ENCODE measurements around the gene LRBA.
A peak's percentile ranks its signal among the peaks of the same experiment; 100 is the strongest.

The LRBA gene

DNA sequence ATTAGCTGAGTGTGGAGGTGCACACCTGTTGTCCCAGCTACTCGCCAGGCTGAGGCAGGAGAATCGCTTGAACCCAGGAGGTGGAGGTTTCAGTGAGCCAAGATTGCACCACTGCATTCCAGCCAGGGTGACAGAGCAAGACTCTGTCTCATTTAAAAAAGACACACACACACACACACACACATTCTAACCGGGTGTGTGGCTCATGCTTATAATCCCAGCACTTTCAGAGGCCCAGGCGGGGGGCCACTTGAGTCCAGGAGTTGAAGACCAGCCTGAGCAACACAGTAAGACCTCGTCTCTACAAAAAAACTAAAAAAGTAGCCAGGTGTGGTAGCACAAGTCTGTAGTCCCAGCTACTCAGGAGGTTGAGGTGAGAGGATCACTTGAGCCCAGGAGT is 152.3 kb downstream of the LRBA start:
- Mint-ChIP-seq H3K36me3 (peaks cover 32% of the 10 kb centered on the region), H3K27ac (no peak overlapping the region), H3K9me3 (no peaks in the 10 kb centered on the region), H3K4me1 (no peaks in the 10 kb centered on the region), H3K4me3 (no peak overlapping the region)
- no peak for ATAC-seq
- no peak for DNase-seq (ENCODE audit: low spot score in 2 of 2)

DNA sequence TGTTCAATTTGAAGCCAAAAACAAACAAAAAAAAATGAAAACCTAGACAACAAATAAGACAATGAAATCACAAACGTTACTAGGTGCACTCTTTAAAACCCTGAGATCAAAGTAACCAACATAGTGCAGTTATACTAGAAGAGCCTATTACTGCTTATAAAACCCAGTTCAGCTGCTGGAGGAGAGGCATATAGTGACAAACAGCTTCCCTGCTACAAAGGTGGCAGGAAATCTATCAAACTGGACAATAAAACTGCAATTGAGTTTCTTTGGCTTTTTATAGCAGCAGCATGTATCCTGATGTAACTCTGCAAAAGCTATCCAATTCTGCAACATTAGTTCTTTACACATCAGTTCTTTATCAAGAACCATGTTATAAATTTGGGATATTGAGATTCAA is 155.6 kb downstream of the LRBA start:
- Mint-ChIP-seq H3K36me3 (peaks cover 15% of the 10 kb centered on the region), H3K4me3 (no peak overlapping the region), H3K4me1 (no peaks in the 10 kb centered on the region), H3K27ac (no peak overlapping the region), H3K9me3 (no peaks in the 10 kb centered on the region)
- DNase-seq (ENCODE audit: low spot score in 2 of 2): no peak
- ATAC-seq: no peak

DNA sequence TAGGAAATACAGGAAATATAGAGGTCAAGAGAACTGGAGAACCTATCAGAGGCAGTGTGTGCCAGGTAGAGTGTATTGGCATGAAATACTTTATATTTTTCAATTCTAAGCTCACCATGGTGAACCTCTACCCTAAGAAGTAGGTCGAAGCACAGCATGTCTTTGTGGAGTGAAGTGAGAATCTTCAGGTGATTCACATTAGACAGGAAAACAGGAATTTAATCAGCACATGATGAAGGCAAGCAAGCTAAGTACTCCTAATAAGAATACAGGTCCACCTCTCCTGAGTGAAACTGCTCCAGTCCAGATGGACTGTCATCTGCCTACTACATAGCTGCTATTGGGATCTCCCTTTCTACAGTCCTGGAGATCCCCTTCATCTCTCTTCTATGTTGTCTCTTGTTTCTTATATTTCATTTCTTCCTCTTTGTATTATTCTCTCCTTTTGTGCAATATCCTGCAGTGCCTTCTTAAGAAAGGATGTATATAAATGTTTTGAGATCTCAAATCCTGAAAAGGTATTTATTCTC is 159.0 kb downstream of the LRBA start:
- no peaks in the 10 kb centered on the region for H3K9me3 Mint-ChIP-seq
- no peak overlapping the region for H3K4me3 Mint-ChIP-seq
- no peaks in the 10 kb centered on the region for H3K4me1 Mint-ChIP-seq
- no peak overlapping the region for H3K27ac Mint-ChIP-seq
- ATAC-seq (no peak), DNase-seq (ENCODE audit: low spot score in 2 of 2) (no peak)
- H3K36me3 Mint-ChIP-seq: peaks cover 24% of the 10 kb centered on the region

DNA sequence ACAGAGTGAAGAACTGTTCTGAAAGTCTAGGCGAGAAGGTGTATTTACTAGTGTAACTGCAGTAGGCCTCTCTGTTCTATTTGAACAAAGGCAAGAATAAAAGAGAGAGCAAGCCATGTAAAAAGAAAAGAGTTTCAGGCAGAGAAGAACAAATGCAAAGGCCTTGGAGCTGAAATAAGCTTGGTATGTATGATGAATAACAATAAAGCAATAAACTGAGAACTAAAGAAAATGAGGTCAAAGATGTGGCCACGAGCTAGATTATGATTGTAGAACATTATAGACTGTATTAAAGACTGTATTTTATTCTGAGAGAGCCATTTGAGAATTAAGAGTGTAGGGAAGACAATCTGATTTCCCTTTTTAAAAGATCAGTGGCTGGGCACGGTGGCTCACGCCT is 160.5 kb downstream of the LRBA start:
- Mint-ChIP-seq H3K9me3 (no peaks in the 10 kb centered on the region), H3K4me1 (no peaks in the 10 kb centered on the region), H3K36me3 (peaks cover 39% of the 10 kb centered on the region), H3K4me3 (no peak overlapping the region), H3K27ac (peak overlapping the region; percentile 8)
- DNase-seq (ENCODE audit: low spot score in 2 of 2) (no peak), ATAC-seq (no peak)

DNA sequence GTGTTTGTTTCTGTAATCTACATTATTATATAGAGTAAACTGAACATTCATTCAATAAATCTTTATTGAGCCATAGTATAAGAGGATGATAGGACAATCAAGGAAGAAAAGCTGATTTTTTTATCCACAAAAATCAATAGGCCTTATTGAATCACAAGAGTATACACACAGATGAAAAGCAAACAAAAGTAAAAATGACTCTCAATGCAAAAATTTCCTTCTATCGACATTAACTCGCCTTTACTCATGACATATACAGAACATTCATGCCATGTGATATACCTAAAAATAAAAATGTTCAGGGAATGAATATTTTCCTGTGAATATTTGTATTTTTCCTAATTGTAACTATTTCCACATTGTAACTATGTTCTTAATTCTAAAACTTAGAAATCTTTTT is 161.2 kb downstream of the LRBA start:
- Mint-ChIP-seq H3K9me3 (no peaks in the 10 kb centered on the region), H3K36me3 (peaks cover 46% of the 10 kb centered on the region), H3K4me1 (no peaks in the 10 kb centered on the region), H3K27ac (no peak overlapping the region), H3K4me3 (no peak overlapping the region)
- ATAC-seq: no peak
- no peak for DNase-seq (ENCODE audit: low spot score in 2 of 2)

DNA sequence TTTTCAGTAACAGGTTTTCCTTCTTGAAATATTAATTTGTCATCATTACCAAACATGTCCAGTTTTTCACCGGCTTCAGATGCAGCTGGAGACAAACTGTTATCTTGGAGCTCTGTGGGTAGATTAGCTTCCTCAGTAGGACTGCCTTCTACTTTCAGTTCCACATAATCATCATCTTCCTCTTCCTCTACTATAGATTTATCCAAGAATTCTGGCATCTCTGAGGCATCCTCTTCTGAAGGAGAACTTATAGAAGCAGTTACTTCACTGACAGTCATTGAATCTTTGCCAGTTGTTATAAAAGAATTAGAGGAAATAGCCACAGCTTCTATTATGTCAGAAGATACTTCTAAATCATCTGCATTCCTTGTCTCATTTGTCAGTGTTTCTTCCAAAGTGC is 162.9 kb downstream of the LRBA start:
- Mint-ChIP-seq H3K9me3 (no peaks in the 10 kb centered on the region), H3K27ac (peak overlapping the region; percentile 30), H3K36me3 (peaks cover 57% of the 10 kb centered on the region), H3K4me1 (no peaks in the 10 kb centered on the region), H3K4me3 (no peak overlapping the region)
- ATAC-seq (no peak), DNase-seq (ENCODE audit: low spot score in 2 of 2) (no peak)

DNA sequence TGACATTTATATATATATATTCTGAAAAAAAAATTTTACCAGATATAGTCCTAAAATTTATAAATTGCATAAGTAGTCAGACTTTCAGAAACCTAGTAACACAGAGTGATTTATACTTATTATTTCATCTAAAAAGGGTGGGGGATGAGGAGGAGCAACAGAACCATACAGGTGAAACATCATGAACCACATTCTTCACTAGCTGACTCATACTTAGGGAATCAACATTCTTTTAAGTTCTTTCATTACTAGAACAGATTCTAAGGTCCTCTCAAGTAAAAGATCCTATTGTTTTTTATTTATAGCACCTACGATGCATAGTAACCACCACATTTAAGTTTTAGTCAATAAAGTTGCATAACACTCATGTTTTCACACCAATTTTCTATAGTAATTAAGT is 166.1 kb downstream of the LRBA start:
- Mint-ChIP-seq H3K9me3 (no peaks in the 10 kb centered on the region), H3K4me1 (no peaks in the 10 kb centered on the region), H3K4me3 (no peak overlapping the region), H3K36me3 (peaks cover 75% of the 10 kb centered on the region), H3K27ac (no peak overlapping the region)
- ATAC-seq (no peak), DNase-seq (ENCODE audit: low spot score in 2 of 2) (no peak)

DNA sequence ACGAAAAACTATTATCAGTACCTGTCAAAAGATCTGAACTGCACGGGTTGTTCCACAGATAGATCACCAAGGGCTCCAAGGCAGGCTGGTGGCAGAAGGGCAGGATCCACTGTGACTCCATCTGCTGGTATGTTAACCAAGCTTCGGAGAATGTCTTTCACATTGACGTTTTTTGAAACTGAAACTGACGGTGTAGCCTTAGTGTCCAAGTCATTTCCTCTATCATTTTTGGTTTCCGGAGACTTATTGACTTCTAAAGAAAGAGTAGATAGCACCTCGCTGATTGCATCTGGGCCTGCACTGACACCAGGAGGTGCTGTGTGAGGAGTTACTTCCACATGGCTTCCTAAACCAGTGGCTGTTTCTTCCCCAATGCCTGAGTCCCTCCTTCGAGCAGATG is 186.9 kb downstream of the LRBA start:
- ATAC-seq: peak; percentile 98
- peak; percentile 18 to 70 for DNase-seq (ENCODE audit: low spot score in 2 of 2)
- peak overlapping the region; percentile 81 for H3K27ac Mint-ChIP-seq
- H3K36me3 Mint-ChIP-seq: peaks cover 40% of the 10 kb centered on the region
- H3K4me3 Mint-ChIP-seq: peak overlapping the region; percentile 3
- peaks cover 57% of the 10 kb centered on the region for H3K4me1 Mint-ChIP-seq
- no peaks in the 10 kb centered on the region for H3K9me3 Mint-ChIP-seq

DNA sequence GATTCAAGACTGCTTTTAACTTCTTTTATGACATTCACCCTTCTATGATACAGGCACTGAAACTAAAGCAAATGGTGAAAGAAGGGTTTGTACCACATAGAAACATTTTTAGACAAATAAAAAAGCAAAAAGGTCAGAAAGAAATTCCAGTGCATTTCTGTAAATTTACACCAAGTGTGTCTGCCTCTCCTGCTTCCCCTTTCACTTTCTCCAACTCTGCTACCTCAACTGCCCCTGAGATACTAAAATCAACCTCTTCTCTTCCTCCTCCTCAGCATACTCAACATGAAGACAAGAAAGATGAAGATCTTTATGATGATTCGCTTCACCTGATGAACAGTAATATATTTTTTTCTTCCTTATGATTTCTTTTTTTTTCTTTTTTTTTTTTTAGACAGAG is 187.9 kb downstream of the LRBA start:
- no peaks in the 10 kb centered on the region for H3K9me3 Mint-ChIP-seq
- no peak for DNase-seq (ENCODE audit: low spot score in 2 of 2)
- H3K4me1 Mint-ChIP-seq: peaks cover 60% of the 10 kb centered on the region
- peaks cover 40% of the 10 kb centered on the region for H3K36me3 Mint-ChIP-seq
- peak overlapping the region; percentile 3 for H3K4me3 Mint-ChIP-seq
- peak overlapping the region; percentile 81 for H3K27ac Mint-ChIP-seq
- no peak for ATAC-seq

DNA sequence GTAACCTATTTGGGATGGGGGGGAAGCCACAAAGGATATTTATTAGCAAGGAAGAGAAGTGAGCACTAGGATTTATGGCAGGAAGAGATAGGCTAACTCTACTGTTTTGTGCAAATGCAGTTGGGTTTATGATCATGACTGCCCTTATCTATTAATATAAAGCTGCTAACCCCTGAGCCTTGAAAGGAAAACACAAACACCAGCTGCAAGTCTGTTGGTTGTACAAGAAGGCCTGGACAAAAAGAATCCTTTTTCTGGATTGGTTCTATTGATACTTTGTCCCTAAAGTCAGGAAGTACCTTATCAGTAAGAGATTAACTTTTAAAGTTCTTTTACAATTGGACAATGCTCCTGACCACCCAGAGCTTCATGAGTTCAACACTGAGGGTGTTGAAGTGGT is 188.8 kb downstream of the LRBA start:
- peaks cover 60% of the 10 kb centered on the region for H3K4me1 Mint-ChIP-seq
- ATAC-seq (no peak), DNase-seq (ENCODE audit: low spot score in 2 of 2) (no peak)
- no peak overlapping the region for H3K4me3 Mint-ChIP-seq
- peak overlapping the region; percentile 45 for H3K27ac Mint-ChIP-seq
- H3K36me3 Mint-ChIP-seq: peaks cover 40% of the 10 kb centered on the region
- no peaks in the 10 kb centered on the region for H3K9me3 Mint-ChIP-seq

DNA sequence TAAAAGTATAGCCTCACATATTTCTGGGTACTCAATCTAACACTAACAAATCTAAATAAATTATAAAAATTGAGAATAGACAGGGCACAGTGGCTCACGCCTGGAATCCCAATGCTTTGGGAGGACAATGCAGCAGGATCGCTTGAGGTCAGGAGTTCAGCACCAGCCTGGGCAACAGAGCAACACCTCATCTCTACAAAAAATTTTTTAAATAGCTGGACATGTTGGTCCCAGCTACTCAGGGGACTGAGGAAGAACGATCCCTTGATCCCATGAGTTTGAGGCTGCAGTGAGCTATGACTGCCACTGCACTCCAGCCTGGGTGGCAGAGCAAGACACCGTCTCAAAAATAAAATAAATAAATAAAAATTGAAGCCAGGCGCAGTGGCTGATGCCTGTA is 192.7 kb downstream of the LRBA start:
- H3K4me1 Mint-ChIP-seq: peaks cover 50% of the 10 kb centered on the region

DNA sequence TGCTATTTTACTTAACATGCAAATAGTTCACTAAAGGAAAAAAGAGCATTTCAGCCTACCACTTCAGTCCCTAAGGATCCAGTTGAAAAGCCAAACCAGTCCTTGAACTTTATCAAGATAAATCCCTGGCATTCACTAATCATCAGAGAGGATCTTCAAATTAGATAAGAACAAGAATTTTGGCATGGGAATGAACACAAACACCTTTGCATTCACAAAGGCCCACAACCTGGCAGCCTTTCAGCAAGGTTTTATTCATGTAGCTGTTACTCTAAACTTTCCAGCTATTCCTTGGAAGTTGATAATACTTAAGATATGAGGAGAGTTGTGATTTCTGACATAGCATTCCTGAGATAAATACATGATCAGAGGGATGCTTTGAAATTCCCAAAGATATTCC is 193.4 kb downstream of the LRBA start:
- Mint-ChIP-seq H3K4me1 (peaks cover 42% of the 10 kb centered on the region), H3K9me3 (no peaks in the 10 kb centered on the region), H3K4me3 (no peak overlapping the region), H3K36me3 (peaks cover 31% of the 10 kb centered on the region), H3K27ac (no peak overlapping the region)
- ATAC-seq (no peak), DNase-seq (ENCODE audit: low spot score in 2 of 2) (no peak)

More for the DNA sequence above, 192.7 kb downstream of the LRBA start:
- H3K4me3 Mint-ChIP-seq: no peak overlapping the region
- DNase-seq (ENCODE audit: low spot score in 2 of 2) (no peak), ATAC-seq (no peak)
- H3K9me3 Mint-ChIP-seq: no peaks in the 10 kb centered on the region
- peaks cover 35% of the 10 kb centered on the region for H3K36me3 Mint-ChIP-seq
- H3K27ac Mint-ChIP-seq: no peak overlapping the region

DNA sequence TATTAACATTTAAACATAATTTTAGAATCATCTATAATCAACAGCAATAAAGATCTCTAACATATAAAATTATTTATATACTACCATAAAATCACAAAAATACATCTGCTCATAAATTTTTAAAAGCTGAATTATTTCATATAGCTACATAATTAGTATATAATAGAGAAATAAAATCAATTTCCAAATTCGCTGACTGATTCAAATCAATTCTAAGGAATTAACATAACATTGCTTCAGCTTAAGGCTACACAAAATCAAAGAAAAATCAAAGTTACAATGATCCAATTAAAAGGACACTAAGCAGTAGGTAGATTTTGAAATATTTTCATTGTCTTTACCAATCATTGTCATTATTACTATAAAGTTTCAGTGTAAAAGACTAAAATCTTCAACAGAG is 194.7 kb downstream of the LRBA start:
- H3K4me1 Mint-ChIP-seq: peaks cover 32% of the 10 kb centered on the region
- no peak overlapping the region for H3K4me3 Mint-ChIP-seq
- ATAC-seq (no peak), DNase-seq (ENCODE audit: low spot score in 2 of 2) (no peak)
- peaks cover 28% of the 10 kb centered on the region for H3K36me3 Mint-ChIP-seq
- H3K27ac Mint-ChIP-seq: no peak overlapping the region
- no peaks in the 10 kb centered on the region for H3K9me3 Mint-ChIP-seq

DNA sequence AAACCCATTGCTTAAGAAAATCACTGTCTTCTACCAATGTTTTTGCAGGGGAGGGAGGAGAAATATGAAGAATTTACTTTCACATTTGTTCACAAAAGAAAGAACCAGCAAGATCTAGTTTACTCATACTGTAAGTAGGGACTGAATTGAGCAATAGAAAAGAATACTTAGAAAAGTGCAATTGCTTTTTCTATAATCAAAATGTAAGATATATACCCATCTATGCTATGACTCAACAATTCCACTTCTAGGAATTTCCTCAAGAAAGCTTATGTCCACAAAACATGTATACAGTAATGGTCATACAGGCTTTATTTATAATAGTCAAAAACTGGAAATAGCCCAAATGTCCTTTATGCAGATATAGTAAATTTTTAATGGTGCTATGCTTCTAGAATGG is 196.4 kb downstream of the LRBA start:
- DNase-seq (ENCODE audit: low spot score in 2 of 2) (no peak), ATAC-seq (peak; percentile 95)
- Mint-ChIP-seq H3K4me1 (peaks cover 21% of the 10 kb centered on the region), H3K4me3 (no peak overlapping the region), H3K36me3 (peaks cover 28% of the 10 kb centered on the region), H3K9me3 (no peaks in the 10 kb centered on the region), H3K27ac (peak overlapping the region; percentile 14)

DNA sequence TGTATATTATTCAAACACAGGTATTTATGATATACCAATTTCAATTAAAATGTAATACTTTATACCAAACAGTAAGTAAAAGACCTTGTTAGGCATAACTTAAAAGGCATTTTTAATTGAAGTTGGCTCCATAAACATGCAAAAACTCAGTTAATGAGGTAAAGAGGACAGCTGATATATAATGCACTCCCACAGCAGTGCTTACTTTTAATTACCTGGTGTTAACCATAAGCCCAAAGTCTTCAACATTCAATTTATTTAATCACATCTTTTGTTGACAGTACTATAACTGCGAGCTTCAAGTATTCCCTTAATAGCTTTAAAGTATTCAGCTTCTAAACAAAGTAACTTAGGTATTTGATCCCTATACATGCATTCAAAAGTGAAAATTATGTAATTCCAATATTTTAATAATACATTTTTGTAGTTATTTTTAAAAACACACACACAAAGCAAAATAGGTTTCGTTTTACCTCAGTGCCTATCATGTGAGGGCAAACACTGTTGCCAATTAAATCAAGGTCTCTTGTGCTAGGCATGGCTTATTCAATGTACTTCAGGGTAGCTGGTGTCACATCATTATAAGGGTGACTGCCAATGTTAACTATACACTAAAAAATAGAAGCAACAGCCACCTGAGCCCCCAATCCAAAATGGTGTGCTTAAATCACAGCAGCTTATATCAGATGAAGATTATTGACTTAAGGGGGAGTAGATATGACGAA is 197.1 kb downstream of the LRBA start:
- H3K4me3 Mint-ChIP-seq: no peak overlapping the region
- no peak for DNase-seq (ENCODE audit: low spot score in 2 of 2)
- no peak overlapping the region for H3K27ac Mint-ChIP-seq
- H3K36me3 Mint-ChIP-seq: peaks cover 30% of the 10 kb centered on the region
- ATAC-seq: no peak
- peaks cover 14% of the 10 kb centered on the region for H3K4me1 Mint-ChIP-seq
- H3K9me3 Mint-ChIP-seq: no peaks in the 10 kb centered on the region

DNA sequence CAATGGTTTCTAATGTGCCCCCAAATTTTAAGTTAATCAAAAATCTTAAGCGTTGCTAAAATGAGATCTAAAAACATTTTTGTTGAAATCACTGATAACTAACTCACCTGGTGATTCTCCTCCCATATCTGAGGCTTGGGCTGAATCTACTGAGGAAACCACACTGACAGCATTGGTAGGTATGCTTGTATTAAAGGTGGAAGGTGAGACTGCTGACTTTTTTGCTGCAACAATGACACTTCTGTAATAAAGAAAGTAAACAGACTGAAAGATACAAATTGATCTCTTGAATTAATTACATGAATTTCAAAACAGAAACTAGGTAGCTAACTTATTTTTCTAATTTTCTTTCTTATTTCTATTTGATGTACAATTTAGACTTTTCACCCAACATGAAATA is 198.1 kb downstream of the LRBA start:
- no peak for DNase-seq (ENCODE audit: low spot score in 2 of 2)

More for the DNA sequence above, 198.1 kb downstream of the LRBA start:
- H3K4me1 Mint-ChIP-seq: peaks cover 13% of the 10 kb centered on the region
- no peak overlapping the region for H3K4me3 Mint-ChIP-seq
- no peak for ATAC-seq
- H3K27ac Mint-ChIP-seq: no peak overlapping the region
- no peaks in the 10 kb centered on the region for H3K9me3 Mint-ChIP-seq
- peaks cover 30% of the 10 kb centered on the region for H3K36me3 Mint-ChIP-seq

Data from stimulated activated effector memory CD8-positive, alpha-beta T cell treated with anti-CD3 and anti-CD28 coated beads, Interleukin-12 subunit alpha, Interleukin-12 subunit beta, amount 100 ng/mL, for 72 hours (primary cell).